K562 (cell line): ENCODE measurements around the gene SYCP3. TPM values are rescaled to one million over a fixed set of nuclear protein-coding genes. Genes with fewer than 3 reads are reported as not detected.

ENCODE experiments used
- ARHGAP35 ChIP-seq: fragments of 450-650 bp; IDR thresholded peaks from 2 replicates; pipeline ENCODE4 v1.6.1; 2018; ENCODE audit not compliant: partially characterized antibody
- ATF7 ChIP-seq: fragments of 450-650 bp; IDR thresholded peaks from 2 replicates; pipeline ENCODE4 v1.7.1; 2014; ENCODE audit warnings: mild to moderate bottlenecking, moderate library complexity
- CEBPG ChIP-seq, 3 experiments: fragments of 200-800 bp in 1 of 3; sonication (Bioruptor generic) in 1 of 3; sonication (generic) in 1 of 3; formaldehyde crosslinking in 1 of 3; IDR thresholded peaks in 2 of 3; conservative IDR thresholded peaks in 1 of 3; 2 replicates each; pipeline versions ENCODE4 v1.6.1 to v1.8.0; 2016 to 2022; ENCODE audit warnings: missing compliant biosample characterization in 2 of 3, missing genetic modification characterization in 2 of 3, mild to moderate bottlenecking in 1 of 3, missing genetic modification reagents in 1 of 3
- CHAMP1 ChIP-seq: fragments of 450-650 bp; IDR thresholded peaks from 2 replicates; pipeline ENCODE4 v1.6.1; 2016; ENCODE audit warnings: mild to moderate bottlenecking
- DPF2 ChIP-seq: fragments of 450-650 bp; IDR thresholded peaks from 2 replicates; pipeline ENCODE4 v1.6.1; 2016
- ELF2 ChIP-seq: fragments of 250-450 bp; sonication (Bioruptor Pico); IDR thresholded peaks from 2 replicates; pipeline ENCODE4 v1.5.0; 2021; ENCODE audit warnings: mild to moderate bottlenecking
- GTF2A2 ChIP-seq: IDR thresholded peaks from 2 replicates; pipeline ENCODE4 v1.6.1; 2016; ENCODE audit warnings: mild to moderate bottlenecking, missing genetic modification characterization, missing compliant biosample characterization
- HDAC1 ChIP-seq, 2 experiments: fragments of 450-650 bp; IDR thresholded peaks; 2 replicates each; pipeline ENCODE4 v1.6.1; 2016 to 2017; ENCODE audit warnings: inconsistent platforms in 1 of 2, mild to moderate bottlenecking in 1 of 2, moderate library complexity in 1 of 2
- KAT2B ChIP-seq: IDR thresholded peaks from one replicate; pipeline ENCODE4 v1.6.1; 2012; ENCODE audit warnings: low read depth, mild to moderate bottlenecking, control low read depth, inconsistent platforms, low read length, moderate library complexity
- L3MBTL2 ChIP-seq: fragments of 450-650 bp; IDR thresholded peaks from 2 replicates; pipeline ENCODE4 v1.6.1; 2016; ENCODE audit warnings: mild to moderate bottlenecking, moderate library complexity
- MYBL2 ChIP-seq, 2 experiments: fragments of 450-650 bp in 1 of 2; sonication (generic) in 1 of 2; formaldehyde crosslinking in 1 of 2; IDR thresholded peaks; 2 replicates each; pipeline versions ENCODE4 v1.6.1 to v1.8.1; 2017 to 2022; ENCODE audit warnings: borderline replicate concordance in 1 of 2, inconsistent platforms in 1 of 2, low read depth in 1 of 2, mild to moderate bottlenecking in 1 of 2, missing genetic modification reagents in 1 of 2, moderate library complexity in 1 of 2
- NCOA2 ChIP-seq, 2 experiments: fragments of 450-650 bp; IDR thresholded peaks; 2 replicates each; pipeline ENCODE4 v1.6.1; 2018; ENCODE audit warnings: mild to moderate bottlenecking in 2 of 2, moderate library complexity in 1 of 2; ENCODE audit not compliant: partially characterized antibody in 2 of 2
- PKNOX1 ChIP-seq: fragments of 450-650 bp; IDR thresholded peaks from 2 replicates; pipeline ENCODE4 v1.6.1; 2016
- RBM34 ChIP-seq: fragments of 200-400 bp; formaldehyde crosslinking; IDR thresholded peaks from 2 replicates; pipeline ENCODE4 v1.6.1; 2018; ENCODE audit warnings: low read length, borderline replicate concordance; ENCODE audit not compliant: insufficient read depth
- RFX1 ChIP-seq: fragments of 450-650 bp; IDR thresholded peaks from 2 replicates; pipeline ENCODE4 v1.6.1; 2016; ENCODE audit warnings: mild to moderate bottlenecking, moderate library complexity
- SAFB ChIP-seq: fragments of 200-400 bp; formaldehyde crosslinking; IDR thresholded peaks from 2 replicates; pipeline ENCODE4 v1.6.1; 2017; ENCODE audit warnings: low read depth, low read length, borderline replicate concordance
- SMAD2 ChIP-seq: fragments of 150-350 bp; IDR thresholded peaks from 2 replicates; pipeline ENCODE4 v1.6.1; 2014; ENCODE audit warnings: low read depth, mild to moderate bottlenecking, low read length
- STAG1 ChIP-seq: sonication (generic); formaldehyde crosslinking; IDR thresholded peaks from 2 replicates; pipeline ENCODE4 v1.5.0; 2020; ENCODE audit warnings: missing genetic modification reagents, borderline replicate concordance
- XRCC3 ChIP-seq: fragments of 450-650 bp; IDR thresholded peaks from 2 replicates; pipeline ENCODE4 v1.6.1; 2017; ENCODE audit warnings: mild to moderate bottlenecking, moderate library complexity
- ZBED1 ChIP-seq: IDR thresholded peaks from 2 replicates; pipeline ENCODE4 v1.6.1; 2014
- ZFP36 ChIP-seq: fragments of 150-350 bp; IDR thresholded peaks from 2 replicates; pipeline ENCODE4 v1.6.1; 2018; ENCODE audit warnings: low read length, low read depth; ENCODE audit not compliant: partially characterized antibody
- ZNF197 ChIP-seq: fragments of 200-800 bp; sonication (Bioruptor generic); IDR thresholded peaks from 2 replicates; pipeline ENCODE4 v1.6.1; 2016; ENCODE audit warnings: low read depth, missing genetic modification characterization, missing compliant biosample characterization
- ZNF224 ChIP-seq: sonication (generic); formaldehyde crosslinking; IDR thresholded peaks from 2 replicates; pipeline ENCODE4 v1.8.0; 2022; ENCODE audit warnings: mild to moderate bottlenecking, missing genetic modification reagents
- ZNF347 ChIP-seq: fragments of 450-650 bp; formaldehyde crosslinking; IDR thresholded peaks from 2 replicates; pipeline ENCODE4 v1.4.0; 2020; ENCODE audit warnings: low read depth, mild to moderate bottlenecking, moderate library complexity
- ZNF79 ChIP-seq: fragments of 250-450 bp; sonication (Bioruptor Pico); IDR thresholded peaks from 2 replicates; pipeline ENCODE4 v1.4.0; 2020; ENCODE audit warnings: low read depth, mild to moderate bottlenecking, moderate library complexity
- polyA plus RNA-seq, 8 experiments: library from polyadenylated mRNA; depleted of rRNA in 4 of 8; stranded (reverse) in 5 of 8; unstranded in 3 of 8; fragments of >200 nt; fragmentation: Nextera tagmentation in 2 of 8; fragmentation: Illumina TruSeq in 1 of 8; extraction: Ambion mirVana in 2 of 8; extraction: Trizol in 1 of 8; gene quantifications; 2 replicates each; pipeline versions ENCODE4 v1.2.1 to v1.2.3, GENCODE V29; 2011 to 2014; ENCODE audit warnings: inconsistent platforms in 1 of 8, missing spikeins in 1 of 8
- total RNA-seq, 7 experiments: library from RNA; depleted of rRNA in 6 of 7; stranded (reverse); fragments of >200 nt in 6 of 7; fragmentation: Illumina TruSeq in 2 of 7; extraction: Trizol in 2 of 7; gene quantifications; 2 replicates each; pipeline versions ENCODE4 v1.2.1 to v1.2.3, GENCODE V29; 2011 to 2021; ENCODE audit warnings: low replicate concordance in 1 of 7

SYCP3 gene
- total and polyA plus RNA-seq, 9 of the 15 experiments (the other 6 are each of a cell fraction or from before 2014, with no cell fraction given) = 0.11 to 0.25 (median 0.22) TPM; not detected in 4

GRCh38 chr12:101697930-101698799 is 41.1 kb downstream of the SYCP3 start (continued):
- no peak for TF ChIP-seq STAG1 (CRISPR knock-in tag)
- TF ChIP-seq ZNF197 (CRISPR knock-in tag) = no peak
- no peak for TF ChIP-seq ARHGAP35
- TF ChIP-seq ZFP36 = no peak
- TF ChIP-seq RBM34 = no peak
- TF ChIP-seq XRCC3 = no peak
- TF ChIP-seq ELF2 (CRISPR knock-in tag) = no peak
- no peak for TF ChIP-seq HDAC1 (IDR thresholded peaks at IDR 0.05)
- no peak for TF ChIP-seq KAT2B
- TF ChIP-seq PKNOX1 = no peak
- TF ChIP-seq L3MBTL2 = no peak
- no peak for TF ChIP-seq ZBED1
- no peak for TF ChIP-seq SMAD2
- no peak for TF ChIP-seq ZNF347 (CRISPR knock-in tag)
- TF ChIP-seq CEBPG (CRISPR knock-in tag; IDR thresholded peaks at IDR 0.05) = no peak
- TF ChIP-seq CEBPG (tag; conservative IDR thresholded peaks at IDR 0.05 in 1 of 2, IDR thresholded peaks at IDR 0.05 in 1 of 2) = no peak
- TF ChIP-seq NCOA2 (IDR thresholded peaks at IDR 0.05; ENCODE audit: partially characterized antibody in 2 of 2) = no peak
- TF ChIP-seq SAFB = peak; percentile 88
- no peak for TF ChIP-seq CHAMP1
- TF ChIP-seq ZNF224 (CRISPR knock-in tag) = no peak
- TF ChIP-seq RFX1 = no peak
- TF ChIP-seq ZNF79 = no peak
- TF ChIP-seq ATF7 = no peak
- TF ChIP-seq MYBL2 (IDR thresholded peaks at IDR 0.05; ENCODE audit: low read depth) = no peak; the same call in 1 of the 2 replicates
- no peak for TF ChIP-seq MYBL2 (CRISPR knock-in tag; IDR thresholded peaks at IDR 0.05; ENCODE audit: borderline replicate concordance)
- TF ChIP-seq DPF2 = peak; percentile 60
- TF ChIP-seq GTF2A2 (tag) = no peak
